Activated CD8-positive, alpha-beta T cell treated with anti-CD3 and anti-CD28 coated beads for 36 hours (primary cell): ENCODE measurements around the gene GRID2. TPM values are rescaled to one million over a fixed set of nuclear protein-coding genes. Genes with fewer than 3 reads are reported as not detected.

Experiments used
- ATAC-seq: fragments of 200-7000 bp; cut with Tn5 transposase; one replicate; pipeline ENCODE4 v1.10.0; 2021; ENCODE audit warnings: mild to moderate bottlenecking, moderate library complexity
- CTCF ChIA-PET: fragments of 350-600 bp; sonication (Branson Sonifier 250); formaldehyde crosslinking; loops from one replicate; lab custom pipeline; 2021; ENCODE audit warnings: antibody characterized with exemption; lab: Charles Lee
- POLR2A ChIA-PET: fragments of 350-600 bp; sonication (Branson Sonifier 250); formaldehyde crosslinking; loops from one replicate; lab custom pipeline; 2021; ENCODE audit warnings: antibody characterized with exemption; lab: Charles Lee
- DNase-seq: peaks from one replicate; pipeline ENCODE4 v3.0.0-alpha.2; 2020
- H3K27ac Mint-ChIP-seq: one replicate; pipeline ENCODE4 v1.8.0; 2021; ENCODE audit warnings: mild to moderate bottlenecking, mixed read lengths
- H3K27me3 Mint-ChIP-seq: one replicate; pipeline ENCODE4 v1.8.0; 2021; ENCODE audit warnings: mixed read lengths
- H3K36me3 Mint-ChIP-seq: one replicate; pipeline ENCODE4 v1.8.0; 2021; ENCODE audit warnings: low read depth, mixed read lengths
- H3K4me1 Mint-ChIP-seq: one replicate; pipeline ENCODE4 v1.8.0; 2021; ENCODE audit warnings: low read depth, mixed read lengths
- H3K4me3 Mint-ChIP-seq: one replicate; pipeline ENCODE4 v1.8.0; 2021; ENCODE audit warnings: mild to moderate bottlenecking, moderate library complexity, mixed read lengths
- H3K9me3 Mint-ChIP-seq: one replicate; pipeline ENCODE4 v1.8.0; 2021; ENCODE audit warnings: mixed read lengths
- CTCF ChIP-seq: fragments of 200-600 bp; IDR thresholded peaks from one replicate; pipeline ENCODE4 v1.8.0; 2022; ENCODE audit warnings: antibody characterized with exemption, mild to moderate bottlenecking
- intact Hi-C: fragments of 100-400 bp; cut with micrococcal nuclease; formaldehyde crosslinking; loops from one replicate; pipeline ENCODE4 v1.10.0; 2022
- total RNA-seq, 2 experiments: library from RNA; stranded (reverse); gene quantifications; one replicate each; pipeline ENCODE4 v1.2.3, GENCODE V29; 2021

GRID2 gene
- total RNA-seq, 2 experiments from 2014 or later = not detected

- Mint-ChIP-seq H3K4me3 (no peak overlapping the region), H3K27ac (no peak overlapping the region), H3K9me3 (no peaks in the 10 kb centered on the region), H3K36me3 (no peaks in the 10 kb centered on the region), H3K4me1 (no peaks in the 10 kb centered on the region), H3K27me3 (no peaks in the 10 kb centered on the region)
- intact Hi-C loops = no loop called here
- ATAC-seq (no peak), DNase-seq (no peak)
- CTCF ChIA-PET = no interaction called here
- no peak for TF ChIP-seq CTCF
- POLR2A ChIA-PET = no interaction called here
These were observed 1439.9 kb downstream of the GRID2 start for GRCh38 chr4:93743635-93744034.

- H3K9me3 Mint-ChIP-seq = no peaks in the 10 kb centered on the region
- no peak overlapping the region for H3K4me3 Mint-ChIP-seq
- ChIA-PET CTCF (no interaction called here), POLR2A (no interaction called here)
- ATAC-seq = no peak
- H3K27me3 Mint-ChIP-seq = no peaks in the 10 kb centered on the region
- intact Hi-C loops = no loop called here
- TF ChIP-seq CTCF = no peak
- no peaks in the 10 kb centered on the region for H3K36me3 Mint-ChIP-seq
- no peak for DNase-seq
- H3K27ac Mint-ChIP-seq = no peak overlapping the region
- H3K4me1 Mint-ChIP-seq = no peaks in the 10 kb centered on the region
These were observed 1441.2 kb downstream of the GRID2 start for GRCh38 chr4:93744961-93745360.

- ChIA-PET CTCF (interaction anchor here (0.9 kb wide), 1 partner anchor 506 kb away, joined by 3 read pairs; no protein-coding TSS in a partner anchor), POLR2A (no interaction called here)
- intact Hi-C loops = no loop called here
- Mint-ChIP-seq H3K9me3 (no peaks in the 10 kb centered on the region), H3K4me3 (no peak overlapping the region), H3K36me3 (no peaks in the 10 kb centered on the region), H3K27me3 (no peaks in the 10 kb centered on the region), H3K27ac (no peak overlapping the region), H3K4me1 (no peaks in the 10 kb centered on the region)
- no peak for TF ChIP-seq CTCF
- no peak for ATAC-seq
- DNase-seq = no peak
These were observed 1442.3 kb downstream of the GRID2 start for GRCh38 chr4:93746031-93746430.

GRCh38 chr4:93747220-93747619, 1443.5 kb downstream of the GRID2 start:
- Mint-ChIP-seq H3K27me3 (no peaks in the 10 kb centered on the region), H3K9me3 (no peaks in the 10 kb centered on the region), H3K36me3 (no peaks in the 10 kb centered on the region), H3K4me1 (no peaks in the 10 kb centered on the region), H3K4me3 (no peak overlapping the region), H3K27ac (no peak overlapping the region)
- TF ChIP-seq CTCF = no peak
- intact Hi-C loops = no loop called here
- DNase-seq (no peak), ATAC-seq (no peak)
- CTCF ChIA-PET = no interaction called here
- POLR2A ChIA-PET = no interaction called here

- Mint-ChIP-seq H3K36me3 (no peaks in the 10 kb centered on the region), H3K27ac (no peak overlapping the region), H3K27me3 (no peaks in the 10 kb centered on the region), H3K9me3 (no peaks in the 10 kb centered on the region), H3K4me3 (no peak overlapping the region), H3K4me1 (no peaks in the 10 kb centered on the region)
- POLR2A ChIA-PET = no interaction called here
- DNase-seq (no peak), ATAC-seq (no peak)
- TF ChIP-seq CTCF = no peak
- intact Hi-C loops = no loop called here
- CTCF ChIA-PET = interaction anchor here (1.4 kb wide), 1 partner anchor 16 kb away, joined by 4 read pairs; no protein-coding TSS in a partner anchor
These were observed 1444.9 kb downstream of the GRID2 start for GRCh38 chr4:93748373-93749291.
